Measurements from ENCODE around the gene FAM83G.
"Not testable (repeated sequence)": the region's sequence is repeated elsewhere in the genome, so short reads cannot be mapped to it uniquely, and the experiment has no call there.

FAM83G gene

GRCh38 chr17:18956581-18956980, 48.0 kb downstream of the FAM83G start:
- DNase-seq: no peak
- H4K8ac ChIP-seq (ENCODE audit: low read length): no peak overlapping the region
- no peak overlapping the region for H3K14ac ChIP-seq (ENCODE audit: low read length in 2 of 2)
- H3K4ac ChIP-seq (ENCODE audit: low read depth in 1 of 2, low read length in 2 of 2): no peak overlapping the region
- no peak overlapping the region for H2AFZ ChIP-seq (ENCODE audit: low read depth, low read length)
- no peak overlapping the region for H3K23ac ChIP-seq (ENCODE audit: low read length in 2 of 2)
- no peak overlapping the region for H4K91ac ChIP-seq (ENCODE audit: low read length)
- peaks cover 0 to 15% of the 10 kb centered on the region in 2 experiments for H3K27me3 ChIP-seq (ENCODE audit: control insufficient read depth in 1 of 2, insufficient read depth in 1 of 2, low read length in 2 of 2)
- H2BK120ac ChIP-seq (ENCODE audit: low read depth, low read length): no peak overlapping the region
- peaks cover 27% of the 10 kb centered on the region for H3K4me1 ChIP-seq (ENCODE audit: control insufficient read depth, insufficient read depth, low read depth, low read length)
- 75% methylated on average over 3 of the region's 3 CpGs for WGBS
- H2AK5ac ChIP-seq (ENCODE audit: low read length, severe bottlenecking): no peak overlapping the region
- H2BK15ac ChIP-seq (ENCODE audit: low read depth, poor library complexity, severe bottlenecking): no peak overlapping the region
- no peak overlapping the region for H3K4me2 ChIP-seq (ENCODE audit: low read length, poor library complexity, severe bottlenecking)
- H2BK12ac ChIP-seq (ENCODE audit: low read length in 2 of 2): no peak overlapping the region
- no peak overlapping the region for H2BK5ac ChIP-seq (ENCODE audit: low read depth, low read length, poor library complexity, severe bottlenecking)
- H3K9ac ChIP-seq (ENCODE audit: low read length): no peak overlapping the region
- H3K27ac ChIP-seq (ENCODE audit: low read length, poor library complexity, severe bottlenecking): no peak overlapping the region
- no peaks in the 10 kb centered on the region for H3K9me3 ChIP-seq (ENCODE audit: control insufficient read depth, low read length)
- H3K36me3 ChIP-seq (ENCODE audit: control insufficient read depth in 1 of 2, insufficient read depth in 2 of 2, low read depth in 1 of 2, low read length in 2 of 2): no peaks in the 10 kb centered on the region
- H3K18ac ChIP-seq (ENCODE audit: low read depth in 1 of 2, low read length in 2 of 2): no peak overlapping the region
- no peak overlapping the region for H3K4me3 ChIP-seq (ENCODE audit: insufficient read depth in 1 of 2, low read depth in 1 of 2, low read length in 2 of 2)
- no peaks in the 10 kb centered on the region for H3K79me1 ChIP-seq (replicated peaks; ENCODE audit: low read length, poor library complexity, severe bottlenecking)

- no CpG with 5 or more reads among the region's 6 CpGs for WGBS
- H3K36me3 ChIP-seq (ENCODE audit: control insufficient read depth in 1 of 2, insufficient read depth in 2 of 2, low read depth in 1 of 2, low read length in 2 of 2); H3K9ac ChIP-seq (ENCODE audit: low read length); H2AK5ac ChIP-seq (ENCODE audit: low read length, severe bottlenecking); H3K4me2 ChIP-seq (ENCODE audit: low read length, poor library complexity, severe bottlenecking); H4K91ac ChIP-seq (ENCODE audit: low read length); H3K27ac ChIP-seq (ENCODE audit: low read length, poor library complexity, severe bottlenecking); DNase-seq; H2BK120ac ChIP-seq (ENCODE audit: low read depth, low read length); H3K14ac ChIP-seq (ENCODE audit: low read length in 2 of 2); H3K9me3 ChIP-seq (ENCODE audit: control insufficient read depth, low read length); H3K4me3 ChIP-seq (ENCODE audit: insufficient read depth in 1 of 2, low read depth in 1 of 2, low read length in 2 of 2); H2BK15ac ChIP-seq (ENCODE audit: low read depth, poor library complexity, severe bottlenecking); H4K8ac ChIP-seq (ENCODE audit: low read length); H3K79me1 ChIP-seq (replicated peaks; ENCODE audit: low read length, poor library complexity, severe bottlenecking); H2BK5ac ChIP-seq (ENCODE audit: low read depth, low read length, poor library complexity, severe bottlenecking); H3K18ac ChIP-seq (ENCODE audit: low read depth in 1 of 2, low read length in 2 of 2); H3K23ac ChIP-seq (ENCODE audit: low read length in 2 of 2); H3K4ac ChIP-seq (ENCODE audit: low read depth in 1 of 2, low read length in 2 of 2); H2AFZ ChIP-seq (ENCODE audit: low read depth, low read length); H2BK12ac ChIP-seq (ENCODE audit: low read length in 2 of 2): not testable (repeated sequence)
- Histone ChIP-seq H3K4me1 (ENCODE audit: control insufficient read depth, insufficient read depth, low read depth, low read length) (peaks cover 29% of the 10 kb centered on the region), H3K27me3 (ENCODE audit: control insufficient read depth in 1 of 2, insufficient read depth in 1 of 2, low read length in 2 of 2) (peaks cover 0 to 20% of the 10 kb centered on the region in 2 experiments)
These were observed 48.5 kb downstream of the FAM83G start for GRCh38 chr17:18956021-18956420.

- Histone ChIP-seq H3K27ac (ENCODE audit: low read length, poor library complexity, severe bottlenecking) (no peak overlapping the region), H3K14ac (ENCODE audit: low read length in 2 of 2) (no peak overlapping the region), H3K4me1 (ENCODE audit: control insufficient read depth, insufficient read depth, low read depth, low read length) (peaks cover 30% of the 10 kb centered on the region), H3K4me2 (ENCODE audit: low read length, poor library complexity, severe bottlenecking) (no peak overlapping the region), H2BK120ac (ENCODE audit: low read depth, low read length) (no peak overlapping the region), H2BK12ac (ENCODE audit: low read length in 2 of 2) (no peak overlapping the region), H3K79me1 (replicated peaks; ENCODE audit: low read length, poor library complexity, severe bottlenecking) (no peaks in the 10 kb centered on the region), H3K23ac (ENCODE audit: low read length in 2 of 2) (no peak overlapping the region), H2AFZ (ENCODE audit: low read depth, low read length) (no peak overlapping the region), H3K4me3 (ENCODE audit: insufficient read depth in 1 of 2, low read depth in 1 of 2, low read length in 2 of 2) (no peak overlapping the region), H2AK5ac (ENCODE audit: low read length, severe bottlenecking) (no peak overlapping the region), H3K36me3 (ENCODE audit: control insufficient read depth in 1 of 2, insufficient read depth in 2 of 2, low read depth in 1 of 2, low read length in 2 of 2) (no peaks in the 10 kb centered on the region), H2BK15ac (ENCODE audit: low read depth, poor library complexity, severe bottlenecking) (no peak overlapping the region), H3K18ac (ENCODE audit: low read depth in 1 of 2, low read length in 2 of 2) (no peak overlapping the region), H3K9me3 (ENCODE audit: control insufficient read depth, low read length) (no peaks in the 10 kb centered on the region), H2BK5ac (ENCODE audit: low read depth, low read length, poor library complexity, severe bottlenecking) (no peak overlapping the region), H3K4ac (ENCODE audit: low read depth in 1 of 2, low read length in 2 of 2) (no peak overlapping the region), H4K91ac (ENCODE audit: low read length) (no peak overlapping the region), H3K27me3 (ENCODE audit: control insufficient read depth in 1 of 2, insufficient read depth in 1 of 2, low read length in 2 of 2) (peaks cover 0 to 30% of the 10 kb centered on the region in 2 experiments), H3K9ac (ENCODE audit: low read length) (no peak overlapping the region), H4K8ac (ENCODE audit: low read length) (no peak overlapping the region)
- DNase-seq: no peak
- 93% methylated on average over 6 of the region's 6 CpGs for WGBS
These were observed 49.6 kb downstream of the FAM83G start for GRCh38 chr17:18955009-18955408.

GRCh38 chr17:18954321-18954720, 50.2 kb downstream of the FAM83G start:
- no peaks in the 10 kb centered on the region for H3K9me3 ChIP-seq (ENCODE audit: control insufficient read depth, low read length)
- H3K23ac ChIP-seq (ENCODE audit: low read length in 2 of 2): no peak overlapping the region
- H4K91ac ChIP-seq (ENCODE audit: low read length): no peak overlapping the region
- no peak overlapping the region for H2AK5ac ChIP-seq (ENCODE audit: low read length, severe bottlenecking)
- H3K4me2 ChIP-seq (ENCODE audit: low read length, poor library complexity, severe bottlenecking): no peak overlapping the region
- no peak overlapping the region for H2AFZ ChIP-seq (ENCODE audit: low read depth, low read length)
- H3K4me3 ChIP-seq (ENCODE audit: insufficient read depth in 1 of 2, low read depth in 1 of 2, low read length in 2 of 2): no peak overlapping the region
- WGBS: 92% methylated on average over 3 of the region's 3 CpGs
- no peaks in the 10 kb centered on the region for H3K79me1 ChIP-seq (replicated peaks; ENCODE audit: low read length, poor library complexity, severe bottlenecking)
- no peak overlapping the region for H2BK12ac ChIP-seq (ENCODE audit: low read length in 2 of 2)
- no peak overlapping the region for H3K9ac ChIP-seq (ENCODE audit: low read length)
- H2BK120ac ChIP-seq (ENCODE audit: low read depth, low read length): no peak overlapping the region
- no peak overlapping the region for H4K8ac ChIP-seq (ENCODE audit: low read length)
- H3K18ac ChIP-seq (ENCODE audit: low read depth in 1 of 2, low read length in 2 of 2): no peak overlapping the region
- H3K4me1 ChIP-seq (ENCODE audit: control insufficient read depth, insufficient read depth, low read depth, low read length): peaks cover 28% of the 10 kb centered on the region
- H3K27me3 ChIP-seq (ENCODE audit: control insufficient read depth in 1 of 2, insufficient read depth in 1 of 2, low read length in 2 of 2): peaks cover 0 to 35% of the 10 kb centered on the region in 2 experiments
- H3K36me3 ChIP-seq (ENCODE audit: control insufficient read depth in 1 of 2, insufficient read depth in 2 of 2, low read depth in 1 of 2, low read length in 2 of 2): no peaks in the 10 kb centered on the region
- H3K14ac ChIP-seq (ENCODE audit: low read length in 2 of 2): no peak overlapping the region
- H3K4ac ChIP-seq (ENCODE audit: low read depth in 1 of 2, low read length in 2 of 2): no peak overlapping the region
- no peak overlapping the region for H2BK5ac ChIP-seq (ENCODE audit: low read depth, low read length, poor library complexity, severe bottlenecking)
- DNase-seq: no peak
- H3K27ac ChIP-seq (ENCODE audit: low read length, poor library complexity, severe bottlenecking): no peak overlapping the region
- no peak overlapping the region for H2BK15ac ChIP-seq (ENCODE audit: low read depth, poor library complexity, severe bottlenecking)
